ENCODE measurements around the gene COMMD6.

- TF ChIP-seq MXI1 (conservative IDR thresholded peaks at IDR 0.05; ENCODE audit: poor library complexity, severe bottlenecking) (no peak), CTCF (IDR thresholded peaks at IDR 0.05; ENCODE audit: poor library complexity, severe bottlenecking) (no peak), EP300 (conservative IDR thresholded peaks at IDR 0.05; ENCODE audit: poor library complexity, severe bottlenecking) (no peak), REST (IDR thresholded peaks at IDR 0.05; ENCODE audit: borderline replicate concordance) (no peak)
These were observed 18.2 kb upstream of the COMMD6 start for GRCh38 chr13:75555836-75556235.

Measured in neural cell (in vitro differentiated cells).